ENCODE measurements around the gene CHCHD3.

Gene CHCHD3

DNA sequence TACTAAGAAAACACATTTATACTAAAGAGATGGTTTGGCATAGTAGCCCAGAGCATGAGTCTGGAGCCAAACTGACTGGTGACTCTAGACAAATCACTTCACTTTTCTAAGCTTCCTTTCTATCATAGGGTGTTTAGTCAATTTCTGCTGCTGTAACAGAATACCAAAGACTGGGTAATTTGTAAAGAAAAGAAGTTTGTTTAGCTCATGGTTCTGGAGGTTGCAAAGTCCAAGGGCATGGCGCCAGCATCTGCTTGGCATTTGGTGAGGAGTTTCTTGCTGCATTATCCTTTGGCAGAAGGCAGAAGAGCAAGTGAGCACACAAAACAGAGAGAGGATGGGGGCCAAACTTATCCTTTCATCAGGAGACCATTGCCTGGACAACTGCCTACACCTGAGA lies 146.3 kb downstream of the CHCHD3 start (continued):
- TF ChIP-seq, protein P1, sequence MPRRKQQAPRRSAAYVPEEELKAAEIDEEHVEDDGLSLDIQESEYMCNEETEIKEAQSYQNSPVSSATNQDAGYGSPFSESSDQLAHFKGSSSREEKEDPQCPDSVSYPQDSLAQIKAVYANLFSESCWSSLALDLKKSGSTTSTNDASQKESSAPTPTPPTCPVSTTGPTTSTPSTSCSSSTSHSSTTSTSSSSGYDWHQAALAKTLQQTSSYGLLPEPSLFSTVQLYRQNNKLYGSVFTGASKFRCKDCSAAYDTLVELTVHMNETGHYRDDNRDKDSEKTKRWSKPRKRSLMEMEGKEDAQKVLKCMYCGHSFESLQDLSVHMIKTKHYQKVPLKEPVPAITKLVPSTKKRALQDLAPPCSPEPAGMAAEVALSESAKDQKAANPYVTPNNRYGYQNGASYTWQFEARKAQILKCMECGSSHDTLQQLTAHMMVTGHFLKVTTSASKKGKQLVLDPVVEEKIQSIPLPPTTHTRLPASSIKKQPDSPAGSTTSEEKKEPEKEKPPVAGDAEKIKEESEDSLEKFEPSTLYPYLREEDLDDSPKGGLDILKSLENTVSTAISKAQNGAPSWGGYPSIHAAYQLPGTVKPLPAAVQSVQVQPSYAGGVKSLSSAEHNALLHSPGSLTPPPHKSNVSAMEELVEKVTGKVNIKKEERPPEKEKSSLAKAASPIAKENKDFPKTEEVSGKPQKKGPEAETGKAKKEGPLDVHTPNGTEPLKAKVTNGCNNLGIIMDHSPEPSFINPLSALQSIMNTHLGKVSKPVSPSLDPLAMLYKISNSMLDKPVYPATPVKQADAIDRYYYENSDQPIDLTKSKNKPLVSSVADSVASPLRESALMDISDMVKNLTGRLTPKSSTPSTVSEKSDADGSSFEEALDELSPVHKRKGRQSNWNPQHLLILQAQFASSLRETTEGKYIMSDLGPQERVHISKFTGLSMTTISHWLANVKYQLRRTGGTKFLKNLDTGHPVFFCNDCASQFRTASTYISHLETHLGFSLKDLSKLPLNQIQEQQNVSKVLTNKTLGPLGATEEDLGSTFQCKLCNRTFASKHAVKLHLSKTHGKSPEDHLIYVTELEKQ (tag by site-specific recombination; IDR thresholded peaks at IDR 0.05; ENCODE audit: borderline replicate concordance), result no peak
- TF ChIP-seq ZNF350 (tag by site-specific recombination; IDR thresholded peaks at IDR 0.05) (no peak), ZNF658 (tag by site-specific recombination; IDR thresholded peaks at IDR 0.05) (no peak), ZNF239 (tag by site-specific recombination; IDR thresholded peaks at IDR 0.05) (no peak), ZBTB6 (tag by site-specific recombination; IDR thresholded peaks at IDR 0.05) (no peak), ZEB2 (tag by site-specific recombination; IDR thresholded peaks at IDR 0.05) (no peak), ZNF37A (tag by site-specific recombination; IDR thresholded peaks at IDR 0.05) (no peak), ZFP69B (tag by site-specific recombination; IDR thresholded peaks at IDR 0.05) (no peak)

DNA sequence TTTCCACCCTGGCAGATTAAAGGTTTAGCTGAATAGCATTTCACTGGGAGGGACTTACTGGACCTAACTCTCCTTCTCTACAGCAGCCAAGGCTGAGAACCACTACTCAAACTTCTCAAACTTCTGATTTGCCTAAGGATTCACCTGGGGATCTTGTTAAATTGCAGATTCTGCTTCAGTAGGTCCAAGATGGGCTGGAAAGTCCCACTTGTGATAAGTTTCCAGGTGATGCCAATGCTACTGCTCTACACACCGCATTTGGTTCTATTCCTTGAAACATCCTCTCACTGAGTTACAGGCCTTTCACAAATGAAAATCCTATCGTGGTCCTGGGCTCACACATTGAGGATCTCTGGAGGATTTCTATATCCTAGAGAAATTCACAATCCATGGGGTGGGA lies 147.9 kb downstream of the CHCHD3 start:
- Histone ChIP-seq H3K9me3 (ENCODE audit: control insufficient read depth, insufficient read depth, low read depth, low read length) (no peaks in the 10 kb centered on the region), H3K4me1 (ENCODE audit: control insufficient read depth, insufficient read depth, low read length) (no peaks in the 10 kb centered on the region), H3K27ac (ENCODE audit: extremely low read depth, low read depth, low read length) (no peak overlapping the region), H3K4me3 (ENCODE audit: low read depth, low read length) (no peak overlapping the region), H3K36me3 (ENCODE audit: control insufficient read depth in 2 of 2, insufficient read depth in 1 of 2, low read length in 2 of 2) (no peaks in the 10 kb centered on the region)
- TF ChIP-seq ZBTB7A (tag by site-specific recombination; IDR thresholded peaks at IDR 0.05; ENCODE audit: low read depth) (no peak), KLF7 (tag by site-specific recombination; IDR thresholded peaks at IDR 0.05; ENCODE audit: borderline replicate concordance) (no peak), FEZF1 (tag by site-specific recombination; IDR thresholded peaks at IDR 0.05) (no peak), REPIN1 (tag by site-specific recombination; IDR thresholded peaks at IDR 0.05; ENCODE audit: low read depth) (no peak), ZNF324 (tag by site-specific recombination; IDR thresholded peaks at IDR 0.05) (no peak), PRDM4 (tag by site-specific recombination; IDR thresholded peaks at IDR 0.05) (no peak), ZNF785 (tag by site-specific recombination; IDR thresholded peaks at IDR 0.05) (no peak)
- POLR2A ChIA-PET, result no interaction called here
- CTCF ChIA-PET, result no interaction called here

GRCh38 chr7:132933072-132933458 lies 148.8 kb downstream of the CHCHD3 start:
- H3K4me1 ChIP-seq (ENCODE audit: control insufficient read depth, insufficient read depth, low read length), result no peaks in the 10 kb centered on the region
- H3K27ac ChIP-seq (ENCODE audit: extremely low read depth, low read depth, low read length), result no peak overlapping the region
- H3K9me3 ChIP-seq (ENCODE audit: control insufficient read depth, insufficient read depth, low read depth, low read length), result no peaks in the 10 kb centered on the region
- ChIA-PET POLR2A (no interaction called here), CTCF (no interaction called here)
- H3K4me3 ChIP-seq (ENCODE audit: low read depth, low read length), result no peak overlapping the region
- no peaks in the 10 kb centered on the region for H3K36me3 ChIP-seq (ENCODE audit: control insufficient read depth in 2 of 2, insufficient read depth in 1 of 2, low read length in 2 of 2)
- TF ChIP-seq ZNF558 (tag by site-specific recombination; IDR thresholded peaks at IDR 0.05) (no peak), ZIC2 (tag by site-specific recombination; IDR thresholded peaks at IDR 0.05) (no peak), ZNF626 (tag by site-specific recombination; IDR thresholded peaks at IDR 0.05) (no peak), ZNF639 (tag by site-specific recombination; IDR thresholded peaks at IDR 0.05) (no peak), ZXDB (tag by site-specific recombination; IDR thresholded peaks at IDR 0.05) (no peak), OVOL3 (tag by site-specific recombination; IDR thresholded peaks at IDR 0.05) (no peak), ZNF132 (tag by site-specific recombination; IDR thresholded peaks at IDR 0.05; ENCODE audit: borderline replicate concordance) (no peak), KLF17 (tag by site-specific recombination; IDR thresholded peaks at IDR 0.05) (no peak), ZNF2 (tag by site-specific recombination; IDR thresholded peaks at IDR 0.05) (no peak), ZNF133 (tag by site-specific recombination; IDR thresholded peaks at IDR 0.05) (no peak)
- TF ChIP-seq, protein P2, sequence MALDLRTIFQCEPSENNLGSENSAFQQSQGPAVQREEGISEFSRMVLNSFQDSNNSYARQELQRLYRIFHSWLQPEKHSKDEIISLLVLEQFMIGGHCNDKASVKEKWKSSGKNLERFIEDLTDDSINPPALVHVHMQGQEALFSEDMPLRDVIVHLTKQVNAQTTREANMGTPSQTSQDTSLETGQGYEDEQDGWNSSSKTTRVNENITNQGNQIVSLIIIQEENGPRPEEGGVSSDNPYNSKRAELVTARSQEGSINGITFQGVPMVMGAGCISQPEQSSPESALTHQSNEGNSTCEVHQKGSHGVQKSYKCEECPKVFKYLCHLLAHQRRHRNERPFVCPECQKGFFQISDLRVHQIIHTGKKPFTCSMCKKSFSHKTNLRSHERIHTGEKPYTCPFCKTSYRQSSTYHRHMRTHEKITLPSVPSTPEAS (tag by site-specific recombination; IDR thresholded peaks at IDR 0.05), result no peak
